Panc1 (cell line): Measurements from ENCODE around the gene CMIP. TPM values are rescaled to one million over a fixed set of nuclear protein-coding genes. Genes with fewer than 3 reads are reported as not detected.

ENCODE experiments used
- ATAC-seq: fragments of 200-7000 bp; cut with Tn5 transposase; 2 replicates; pipeline ENCODE4 v1.9.1; 2020; ENCODE audit warnings: mild to moderate bottlenecking, moderate library complexity
- BruUV-seq: library from RNA; stranded (reverse); fragments of 400-500 nt; replicated peaks from 2 replicates; lab custom pipeline; 2021; lab: Mats Ljungman, UMichigan
- CTCF ChIA-PET: fragments of 300-600 bp; sonication (Branson Sonifier 250); formaldehyde crosslinking; loops from one replicate; lab custom pipeline; 2022; ENCODE audit warnings: antibody characterized with exemption; lab: Charles Lee
- POLR2A ChIA-PET: fragments of 300-600 bp; sonication (Branson Sonifier 250); formaldehyde crosslinking; loops from one replicate; lab custom pipeline; 2022; ENCODE audit warnings: antibody characterized with exemption; lab: Charles Lee
- DNase-seq: peaks from one replicate; pipeline ENCODE4 v3.0.0-alpha.2; 2010; ENCODE audit warnings: low read depth, low spot score
- H3K27ac ChIP-seq: 2 replicates; pipeline ENCODE4 v1.5.1; 2011; ENCODE audit warnings: mild to moderate bottlenecking, low read length, inconsistent platforms
- H3K27me3 ChIP-seq: fragments of 200-500 bp; sonication (Bioruptor generic); 2 replicates; pipeline ENCODE4 v1.6.0; 2014; ENCODE audit warnings: low read length, inconsistent platforms; ENCODE audit not compliant: control insufficient read depth, insufficient read depth
- H3K36me3 ChIP-seq: fragments of 200-500 bp; sonication (Bioruptor generic); 2 replicates; pipeline ENCODE4 v1.5.1; 2014; ENCODE audit warnings: inconsistent platforms, mild to moderate bottlenecking, low read length, moderate library complexity; ENCODE audit not compliant: control insufficient read depth, insufficient read depth
- H3K4me1 ChIP-seq: 2 replicates; pipeline ENCODE4 v1.5.1; 2011; ENCODE audit warnings: inconsistent platforms, mild to moderate bottlenecking, low read length, moderate library complexity; ENCODE audit not compliant: control insufficient read depth, insufficient read depth
- H3K4me3 ChIP-seq, 2 experiments: 2 replicates each; pipeline ENCODE4 v1.5.1; 2011 to 2012; ENCODE audit warnings: low read depth in 2 of 2, low read length in 2 of 2, mild to moderate bottlenecking in 2 of 2, inconsistent platforms in 1 of 2, moderate library complexity in 1 of 2
- H3K9me3 ChIP-seq: fragments of 200-500 bp; sonication (Bioruptor generic); 2 replicates; pipeline ENCODE4 v1.5.1; 2014; ENCODE audit warnings: low read depth, mild to moderate bottlenecking, inconsistent platforms, low read length, moderate library complexity; ENCODE audit not compliant: control insufficient read depth, insufficient read depth
- POLR2AphosphoS5 ChIP-seq: IDR thresholded peaks from 2 replicates; pipeline ENCODE4 v1.6.1; 2012; ENCODE audit warnings: mild to moderate bottlenecking, low read depth, low read length, moderate library complexity
- SIN3A ChIP-seq: IDR thresholded peaks from 2 replicates; pipeline ENCODE4 v1.6.1; 2012; ENCODE audit warnings: low read depth, mild to moderate bottlenecking, low read length, moderate library complexity, borderline replicate concordance; ENCODE audit not compliant: insufficient read depth
- TCF7L2 ChIP-seq: IDR thresholded peaks from 2 replicates; pipeline ENCODE4 v1.6.1; 2011; ENCODE audit warnings: mild to moderate bottlenecking, low read depth, low read length, inconsistent platforms
- in situ Hi-C: cut with HindIII; loops from 2 replicates; pipeline ENCODE4 v1.10.0; 2016; ENCODE audit warnings: low sequenced_read_pairs, low pct_unique_long_range_greater_than_20kb
- intact Hi-C: fragments of 100-400 bp; cut with micrococcal nuclease; formaldehyde crosslinking; loops from one replicate; pipeline ENCODE4 v1.10.0; 2022; ENCODE audit not compliant: unreplicated experiment
- total RNA-seq: library from RNA; stranded (reverse); gene quantifications from one replicate; pipeline ENCODE4 v1.2.1, GENCODE V29; 2021; ENCODE audit not compliant: unreplicated experiment
- TF ChIP-seq, protein P1 (sequence below): fragments of 450-650 bp; IDR thresholded peaks from 2 replicates; pipeline ENCODE4 v1.5.1; 2017; ENCODE audit warnings: mild to moderate bottlenecking
- TF ChIP-seq, protein P2 (sequence below), 2 experiments: IDR thresholded peaks; 2 replicates each; pipeline ENCODE4 v1.6.1; 2011 to 2012; ENCODE audit warnings: low read depth in 2 of 2, control low read depth in 1 of 2, low read length in 1 of 2, mild to moderate bottlenecking in 1 of 2, moderate library complexity in 1 of 2; ENCODE audit not compliant: insufficient read depth in 1 of 2

Gene CMIP
- total RNA-seq, 1 experiment from 2014 or later: 49.7 TPM

DNA sequence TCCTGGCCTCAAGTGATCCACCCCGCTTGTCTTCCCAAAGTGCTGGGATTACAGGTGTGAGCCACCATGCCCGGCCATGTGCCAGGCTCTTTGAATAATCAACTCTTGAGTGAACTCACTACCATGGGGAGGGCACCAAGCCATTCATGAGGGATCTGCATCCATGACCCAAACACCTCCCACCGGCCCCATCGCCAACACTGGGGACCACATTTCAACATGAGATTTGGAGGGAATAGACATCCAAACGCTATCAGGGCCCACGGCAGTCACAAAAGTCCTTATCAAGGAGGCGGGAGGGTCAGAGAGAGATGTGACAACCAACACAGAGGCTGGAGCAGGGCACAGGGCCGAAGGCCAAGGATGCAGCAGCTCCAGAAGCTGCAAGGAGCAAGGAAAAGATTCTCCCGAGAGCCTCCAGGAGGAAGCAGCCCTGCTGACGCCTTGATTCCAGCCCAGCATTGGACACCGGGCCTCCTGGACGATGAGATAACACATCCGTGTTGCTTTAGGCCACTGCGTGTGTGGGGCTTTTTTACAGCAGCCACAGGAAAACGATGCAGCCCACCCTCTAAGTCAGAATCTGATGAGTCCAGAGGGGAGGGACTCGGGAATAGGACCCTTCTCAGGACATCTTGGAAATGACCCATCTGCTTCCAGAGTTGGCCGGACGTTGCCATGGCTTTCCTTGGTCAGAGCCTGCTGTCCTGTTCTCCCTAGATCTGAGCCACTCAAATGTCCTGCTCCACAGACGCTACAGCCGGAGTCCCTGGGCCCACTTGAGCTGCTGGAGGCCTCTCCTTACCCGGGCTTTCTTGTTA is 47.3 kb upstream of the CMIP start:
- H3K27me3 ChIP-seq: no peaks in the 10 kb centered on the region
- intact Hi-C loops: no loop called here
- peaks cover 4% of the 10 kb centered on the region; the same call in 1 of the 2 replicates for H3K4me1 ChIP-seq
- no peak for ATAC-seq
- no peaks in the 10 kb centered on the region for H3K9me3 ChIP-seq
- CTCF ChIA-PET: no interaction called here
- H3K36me3 ChIP-seq: no peaks in the 10 kb centered on the region
- H3K4me3 ChIP-seq: no peak overlapping the region
- DNase-seq: no peak
- POLR2A ChIA-PET: interaction anchor here (0.6 kb wide), 1 partner anchor 35 kb away, joined by 7 read pairs; no protein-coding TSS in a partner anchor
- TF ChIP-seq POLR2AphosphoS5 (no peak), SIN3A (no peak), TCF7L2 (no peak)
- TF ChIP-seq, protein P1, sequence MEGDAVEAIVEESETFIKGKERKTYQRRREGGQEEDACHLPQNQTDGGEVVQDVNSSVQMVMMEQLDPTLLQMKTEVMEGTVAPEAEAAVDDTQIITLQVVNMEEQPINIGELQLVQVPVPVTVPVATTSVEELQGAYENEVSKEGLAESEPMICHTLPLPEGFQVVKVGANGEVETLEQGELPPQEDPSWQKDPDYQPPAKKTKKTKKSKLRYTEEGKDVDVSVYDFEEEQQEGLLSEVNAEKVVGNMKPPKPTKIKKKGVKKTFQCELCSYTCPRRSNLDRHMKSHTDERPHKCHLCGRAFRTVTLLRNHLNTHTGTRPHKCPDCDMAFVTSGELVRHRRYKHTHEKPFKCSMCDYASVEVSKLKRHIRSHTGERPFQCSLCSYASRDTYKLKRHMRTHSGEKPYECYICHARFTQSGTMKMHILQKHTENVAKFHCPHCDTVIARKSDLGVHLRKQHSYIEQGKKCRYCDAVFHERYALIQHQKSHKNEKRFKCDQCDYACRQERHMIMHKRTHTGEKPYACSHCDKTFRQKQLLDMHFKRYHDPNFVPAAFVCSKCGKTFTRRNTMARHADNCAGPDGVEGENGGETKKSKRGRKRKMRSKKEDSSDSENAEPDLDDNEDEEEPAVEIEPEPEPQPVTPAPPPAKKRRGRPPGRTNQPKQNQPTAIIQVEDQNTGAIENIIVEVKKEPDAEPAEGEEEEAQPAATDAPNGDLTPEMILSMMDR: no peak
- TF ChIP-seq, protein P2, sequence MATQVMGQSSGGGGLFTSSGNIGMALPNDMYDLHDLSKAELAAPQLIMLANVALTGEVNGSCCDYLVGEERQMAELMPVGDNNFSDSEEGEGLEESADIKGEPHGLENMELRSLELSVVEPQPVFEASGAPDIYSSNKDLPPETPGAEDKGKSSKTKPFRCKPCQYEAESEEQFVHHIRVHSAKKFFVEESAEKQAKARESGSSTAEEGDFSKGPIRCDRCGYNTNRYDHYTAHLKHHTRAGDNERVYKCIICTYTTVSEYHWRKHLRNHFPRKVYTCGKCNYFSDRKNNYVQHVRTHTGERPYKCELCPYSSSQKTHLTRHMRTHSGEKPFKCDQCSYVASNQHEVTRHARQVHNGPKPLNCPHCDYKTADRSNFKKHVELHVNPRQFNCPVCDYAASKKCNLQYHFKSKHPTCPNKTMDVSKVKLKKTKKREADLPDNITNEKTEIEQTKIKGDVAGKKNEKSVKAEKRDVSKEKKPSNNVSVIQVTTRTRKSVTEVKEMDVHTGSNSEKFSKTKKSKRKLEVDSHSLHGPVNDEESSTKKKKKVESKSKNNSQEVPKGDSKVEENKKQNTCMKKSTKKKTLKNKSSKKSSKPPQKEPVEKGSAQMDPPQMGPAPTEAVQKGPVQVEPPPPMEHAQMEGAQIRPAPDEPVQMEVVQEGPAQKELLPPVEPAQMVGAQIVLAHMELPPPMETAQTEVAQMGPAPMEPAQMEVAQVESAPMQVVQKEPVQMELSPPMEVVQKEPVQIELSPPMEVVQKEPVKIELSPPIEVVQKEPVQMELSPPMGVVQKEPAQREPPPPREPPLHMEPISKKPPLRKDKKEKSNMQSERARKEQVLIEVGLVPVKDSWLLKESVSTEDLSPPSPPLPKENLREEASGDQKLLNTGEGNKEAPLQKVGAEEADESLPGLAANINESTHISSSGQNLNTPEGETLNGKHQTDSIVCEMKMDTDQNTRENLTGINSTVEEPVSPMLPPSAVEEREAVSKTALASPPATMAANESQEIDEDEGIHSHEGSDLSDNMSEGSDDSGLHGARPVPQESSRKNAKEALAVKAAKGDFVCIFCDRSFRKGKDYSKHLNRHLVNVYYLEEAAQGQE (IDR thresholded peaks at IDR 0.05; ENCODE audit: insufficient read depth in 1 of 2, low read depth in 2 of 2, low read length in 1 of 2): no peak
- in situ Hi-C loops: no loop called here
- no peak overlapping the region for H3K27ac ChIP-seq
- BruUV-seq: no TSS peak

DNA sequence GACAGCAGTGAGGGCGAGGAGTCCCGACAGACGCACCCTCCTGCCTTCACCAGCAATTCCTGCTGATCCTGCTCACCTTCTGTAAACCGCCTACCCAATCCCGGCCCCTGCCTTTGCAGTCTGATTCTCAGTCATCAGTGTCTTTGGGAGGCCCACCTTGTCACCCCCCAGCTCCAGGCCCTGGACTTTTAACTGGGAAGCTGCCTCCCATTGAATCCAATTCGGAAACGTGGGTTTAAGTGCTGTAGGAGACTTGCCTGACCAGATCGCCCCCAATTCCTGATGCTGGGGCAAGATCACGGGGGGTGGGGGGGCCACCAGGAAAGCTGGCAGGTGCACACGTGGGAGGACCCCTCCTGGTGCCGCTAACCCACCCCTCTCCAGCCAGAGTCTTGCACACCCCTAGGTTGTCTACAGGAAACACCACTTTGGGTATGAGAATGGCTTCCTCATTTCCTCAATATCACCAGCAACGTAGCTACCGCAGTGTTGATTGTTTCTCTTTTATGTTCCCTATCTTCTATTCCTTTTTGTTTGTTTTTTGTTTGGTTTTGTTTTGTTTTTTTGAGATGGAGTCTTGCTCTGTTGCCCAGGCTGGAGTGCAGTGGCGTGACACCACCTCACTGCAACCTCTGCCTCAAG is 46.6 kb upstream of the CMIP start:
- TF ChIP-seq, protein P1: no peak
- no peak for TF ChIP-seq TCF7L2
- TF ChIP-seq POLR2AphosphoS5: no peak
- TF ChIP-seq, protein P2 (IDR thresholded peaks at IDR 0.05; ENCODE audit: insufficient read depth in 1 of 2, low read depth in 2 of 2, low read length in 1 of 2): no peak
- no peak for TF ChIP-seq SIN3A
- no peaks in the 10 kb centered on the region for H3K36me3 ChIP-seq
- ChIA-PET CTCF (no interaction called here), POLR2A (no interaction called here)
- ATAC-seq (no peak), DNase-seq (no peak)
- H3K27ac ChIP-seq: no peak overlapping the region
- no peaks in the 10 kb centered on the region for H3K9me3 ChIP-seq
- no peak overlapping the region for H3K4me3 ChIP-seq
- H3K27me3 ChIP-seq: no peaks in the 10 kb centered on the region
- in situ Hi-C loops: no loop called here
- BruUV-seq: no TSS peak
- intact Hi-C loops: no loop called here
- peaks cover 4% of the 10 kb centered on the region; the same call in 1 of the 2 replicates for H3K4me1 ChIP-seq
